Ovary (tissue), 3 donors: ENCODE results near the gene IFIH1.

Source experiments
- EP300 ChIP-seq: sonication (generic); formaldehyde crosslinking; IDR thresholded peaks from one replicate; pipeline ENCODE4 v1.6.1; 2017; ENCODE audit warnings: antibody characterized with exemption
- POLR2A ChIP-seq: fragments of 450-650 bp; IDR thresholded peaks from one replicate; pipeline ENCODE4 v1.6.1; 2017; ENCODE audit warnings: antibody characterized with exemption, mild to moderate bottlenecking, moderate library complexity
- TF ChIP-seq, protein P1 (sequence below), 3 donors: fragments of 450-650 bp in 2 of 3; fragments of 200-600 bp in 1 of 3; IDR thresholded peaks; one replicate each; pipeline versions ENCODE4 v1.5.1 to v1.8.0; 2016 to 2022; ENCODE audit warnings: antibody characterized with exemption in 3 of 3, mild to moderate bottlenecking in 1 of 3
- donor health status: DM: no; HTN: no; CAD: no.

DNA sequence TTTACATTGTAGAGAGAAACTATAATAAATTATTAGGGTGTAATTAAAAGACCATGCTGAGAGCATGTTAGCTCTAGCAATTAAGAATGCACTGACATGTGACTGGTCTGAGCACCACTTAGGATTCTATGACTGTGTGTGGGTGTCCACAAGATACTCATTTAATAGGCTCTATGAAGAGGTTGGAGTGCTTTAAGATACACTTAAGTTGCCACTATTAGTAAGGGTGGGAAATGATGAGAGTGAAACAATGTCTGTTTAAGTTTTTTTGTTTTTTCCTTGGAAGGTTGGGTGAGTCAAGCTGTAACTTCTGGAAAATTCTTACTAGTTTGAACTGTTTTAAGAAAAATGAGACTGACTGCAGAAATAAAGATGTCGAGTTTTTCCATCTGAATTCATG, 73.4 kb downstream of the IFIH1 start:
- no peak for TF ChIP-seq EP300
- TF ChIP-seq POLR2A, result no peak
- TF ChIP-seq, protein P1, sequence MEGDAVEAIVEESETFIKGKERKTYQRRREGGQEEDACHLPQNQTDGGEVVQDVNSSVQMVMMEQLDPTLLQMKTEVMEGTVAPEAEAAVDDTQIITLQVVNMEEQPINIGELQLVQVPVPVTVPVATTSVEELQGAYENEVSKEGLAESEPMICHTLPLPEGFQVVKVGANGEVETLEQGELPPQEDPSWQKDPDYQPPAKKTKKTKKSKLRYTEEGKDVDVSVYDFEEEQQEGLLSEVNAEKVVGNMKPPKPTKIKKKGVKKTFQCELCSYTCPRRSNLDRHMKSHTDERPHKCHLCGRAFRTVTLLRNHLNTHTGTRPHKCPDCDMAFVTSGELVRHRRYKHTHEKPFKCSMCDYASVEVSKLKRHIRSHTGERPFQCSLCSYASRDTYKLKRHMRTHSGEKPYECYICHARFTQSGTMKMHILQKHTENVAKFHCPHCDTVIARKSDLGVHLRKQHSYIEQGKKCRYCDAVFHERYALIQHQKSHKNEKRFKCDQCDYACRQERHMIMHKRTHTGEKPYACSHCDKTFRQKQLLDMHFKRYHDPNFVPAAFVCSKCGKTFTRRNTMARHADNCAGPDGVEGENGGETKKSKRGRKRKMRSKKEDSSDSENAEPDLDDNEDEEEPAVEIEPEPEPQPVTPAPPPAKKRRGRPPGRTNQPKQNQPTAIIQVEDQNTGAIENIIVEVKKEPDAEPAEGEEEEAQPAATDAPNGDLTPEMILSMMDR (IDR thresholded peaks at IDR 0.05), result no peak
